ENCODE data around the gene EEIG1. TPM values are rescaled to one million over a fixed set of nuclear protein-coding genes. Genes with fewer than 3 reads are reported as not detected.

EEIG1 gene
- total and polyA plus RNA-seq, 10 of the 15 experiments (the other 5 are each of a cell fraction or from before 2014, with no cell fraction given): 1.2 to 75.9 (median 9.0) TPM

GRCh38 chr9:127943731-127944144, 37.1 kb downstream of the EEIG1 start (continued):
- no peak for TF ChIP-seq ZBTB11 (CRISPR knock-in tag; IDR thresholded peaks at IDR 0.05)
- TF ChIP-seq POU2F2 (IDR thresholded peaks at IDR 0.05; ENCODE audit: borderline replicate concordance, low read depth, low read length): no peak
- 0 out of 2 replicates have a peak, but pooled peaks have one; percentile 30 for TF ChIP-seq TCF12 (IDR thresholded peaks at IDR 0.05; ENCODE audit: low read depth, low read length)
- no peak for TF ChIP-seq NFYA (IDR thresholded peaks at IDR 0.05; ENCODE audit: borderline replicate concordance, low read depth, low read length)
- no peak for TF ChIP-seq RBBP5 (conservative IDR thresholded peaks at IDR 0.05)
- no peak for TF ChIP-seq TCF3 (IDR thresholded peaks at IDR 0.05; ENCODE audit: borderline replicate concordance, insufficient read depth, low read depth, low read length)
- no peak for TF ChIP-seq SIN3A (IDR thresholded peaks at IDR 0.05; ENCODE audit: low read depth, low read length)
- no peak for TF ChIP-seq ZNF274 (IDR thresholded peaks at IDR 0.05; ENCODE audit: insufficient read depth, insufficient read length)
- no peak for TF ChIP-seq NFYB (IDR thresholded peaks at IDR 0.05; ENCODE audit: insufficient read depth, low read depth, low read length)
- TF ChIP-seq ZNF592 (IDR thresholded peaks at IDR 0.05): no peak
- TF ChIP-seq TCF7 (IDR thresholded peaks at IDR 0.05; ENCODE audit: borderline replicate concordance): no peak
- TF ChIP-seq HDAC6 (IDR thresholded peaks at IDR 0.05; ENCODE audit: unreplicated experiment): no peak
- TF ChIP-seq IKZF1 (conservative IDR thresholded peaks at IDR 0.05): no peak
- TF ChIP-seq MEF2A (IDR thresholded peaks at IDR 0.05; ENCODE audit: insufficient read depth, low read depth, low read length): no peak
- TF ChIP-seq MTA3 (IDR thresholded peaks at IDR 0.05; ENCODE audit: borderline replicate concordance, low read length): no peak
- no peak for TF ChIP-seq EZH2 (IDR thresholded peaks at IDR 0.05; ENCODE audit: borderline replicate concordance, control insufficient read depth, low read depth, low read length)
- TF ChIP-seq, protein P1, sequence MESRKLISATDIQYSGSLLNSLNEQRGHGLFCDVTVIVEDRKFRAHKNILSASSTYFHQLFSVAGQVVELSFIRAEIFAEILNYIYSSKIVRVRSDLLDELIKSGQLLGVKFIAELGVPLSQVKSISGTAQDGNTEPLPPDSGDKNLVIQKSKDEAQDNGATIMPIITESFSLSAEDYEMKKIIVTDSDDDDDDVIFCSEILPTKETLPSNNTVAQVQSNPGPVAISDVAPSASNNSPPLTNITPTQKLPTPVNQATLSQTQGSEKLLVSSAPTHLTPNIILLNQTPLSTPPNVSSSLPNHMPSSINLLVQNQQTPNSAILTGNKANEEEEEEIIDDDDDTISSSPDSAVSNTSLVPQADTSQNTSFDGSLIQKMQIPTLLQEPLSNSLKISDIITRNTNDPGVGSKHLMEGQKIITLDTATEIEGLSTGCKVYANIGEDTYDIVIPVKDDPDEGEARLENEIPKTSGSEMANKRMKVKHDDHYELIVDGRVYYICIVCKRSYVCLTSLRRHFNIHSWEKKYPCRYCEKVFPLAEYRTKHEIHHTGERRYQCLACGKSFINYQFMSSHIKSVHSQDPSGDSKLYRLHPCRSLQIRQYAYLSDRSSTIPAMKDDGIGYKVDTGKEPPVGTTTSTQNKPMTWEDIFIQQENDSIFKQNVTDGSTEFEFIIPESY (IDR thresholded peaks at IDR 0.05): no peak
- peak in 1 of 2 experiments; percentile 75; a peak in 1 of 3 replicates for TF ChIP-seq EGR1 (IDR thresholded peaks at IDR 0.05; ENCODE audit: borderline replicate concordance in 1 of 2, low read depth in 2 of 2, low read length in 2 of 2)
- no peak for TF ChIP-seq HDAC2 (IDR thresholded peaks at IDR 0.05)
- TF ChIP-seq RAD21 (IDR thresholded peaks at IDR 0.05; ENCODE audit: insufficient read depth, low read depth, low read length): peak; percentile 91
